Measurements from ENCODE around the gene KPNA4.
"Not testable (repeated sequence)": the region's sequence is repeated elsewhere in the genome, so short reads cannot be mapped to it uniquely, and the experiment has no call there.

KPNA4 gene

GRCh38 chr3:160569894-160570652 is 4.7 kb upstream of the KPNA4 start:
- DNase-seq = peak; percentile 16

GRCh38 chr3:160568989-160569388 is 3.6 kb upstream of the KPNA4 start:
- no peak for DNase-seq

- DNase-seq = no peak
These were observed 2.4 kb upstream of the KPNA4 start for GRCh38 chr3:160567774-160568173.

GRCh38 chr3:160566499-160566898 is 1.1 kb upstream of the KPNA4 start:
- no peak for DNase-seq

GRCh38 chr3:160564949-160565441 is 376 bp downstream of the KPNA4 start:
- peak; percentile 63 for DNase-seq

- DNase-seq = no peak
These were observed 986 bp downstream of the KPNA4 start for GRCh38 chr3:160564258-160564911.

- no peak for DNase-seq
These were observed 2.4 kb downstream of the KPNA4 start for GRCh38 chr3:160562952-160563351.

- no peak for DNase-seq
These were observed 7.8 kb downstream of the KPNA4 start for GRCh38 chr3:160557571-160557970.

GRCh38 chr3:160556141-160556540 is 9.2 kb downstream of the KPNA4 start:
- no peak for DNase-seq

GRCh38 chr3:160554980-160555379 is 10.4 kb downstream of the KPNA4 start:
- DNase-seq = no peak

- DNase-seq = no peak
These were observed 11.5 kb downstream of the KPNA4 start for GRCh38 chr3:160553827-160554226.

- DNase-seq = no peak
These were observed 18.6 kb downstream of the KPNA4 start for GRCh38 chr3:160546727-160547126.

GRCh38 chr3:160545504-160545871 is 19.9 kb downstream of the KPNA4 start:
- DNase-seq = no peak

- no peak for DNase-seq
These were observed 20.4 kb downstream of the KPNA4 start for GRCh38 chr3:160544844-160545503.

- DNase-seq = no peak
These were observed 24.8 kb downstream of the KPNA4 start for GRCh38 chr3:160540551-160540950.

- no peak for DNase-seq
These were observed 26.5 kb downstream of the KPNA4 start for GRCh38 chr3:160538895-160539294.

- no peak for DNase-seq
These were observed 27.6 kb downstream of the KPNA4 start for GRCh38 chr3:160537729-160538128.

- peak; percentile 57 for DNase-seq
These were observed 33.0 kb downstream of the KPNA4 start for GRCh38 chr3:160532371-160532770.

- DNase-seq = no peak
These were observed 34.1 kb downstream of the KPNA4 start for GRCh38 chr3:160531311-160531710.

GRCh38 chr3:160516391-160516790 is 49.0 kb downstream of the KPNA4 start:
- DNase-seq = not testable (repeated sequence)

- DNase-seq = no peak
These were observed 64.0 kb downstream of the KPNA4 start for GRCh38 chr3:160501325-160501724.

- no peak for DNase-seq
These were observed 67.2 kb downstream of the KPNA4 start for GRCh38 chr3:160498202-160498601.

- DNase-seq = no peak
These were observed 75.2 kb downstream of the KPNA4 start for GRCh38 chr3:160490166-160490565.

GRCh38 chr3:160486459-160486869 is 78.9 kb downstream of the KPNA4 start:
- peak; percentile 66 for DNase-seq

Data from hematopoietic multipotent progenitor cell treated with erythropoietin and hydrocortisone succinate and interleukin-3 and kit ligand, for 8 days (in vitro differentiated cells).